Putamen (tissue), 1 donor: ENCODE results near the gene PTCHD1.

ENCODE experiments used
- DNase-seq: peaks from one replicate; pipeline ENCODE4 v3.0.0-alpha.2; 2016; ENCODE audit warnings: low spot score

The PTCHD1 gene

GRCh38 chrX:23334848-23335599, at the start of gene PTCHD1:
TSS of gene PTCHD1 (plus strand) at chrX:23334849. CDS start at chrX:23334876, 27 bp downstream.
- DNase-seq: no peak

- DNase-seq: no peak
Measured at GRCh38 chrX:23286731-23287130, 47.9 kb upstream of the PTCHD1 start.

GRCh38 chrX:23287191-23287725, 47.4 kb upstream of the PTCHD1 start:
- no peak for DNase-seq

DNA sequence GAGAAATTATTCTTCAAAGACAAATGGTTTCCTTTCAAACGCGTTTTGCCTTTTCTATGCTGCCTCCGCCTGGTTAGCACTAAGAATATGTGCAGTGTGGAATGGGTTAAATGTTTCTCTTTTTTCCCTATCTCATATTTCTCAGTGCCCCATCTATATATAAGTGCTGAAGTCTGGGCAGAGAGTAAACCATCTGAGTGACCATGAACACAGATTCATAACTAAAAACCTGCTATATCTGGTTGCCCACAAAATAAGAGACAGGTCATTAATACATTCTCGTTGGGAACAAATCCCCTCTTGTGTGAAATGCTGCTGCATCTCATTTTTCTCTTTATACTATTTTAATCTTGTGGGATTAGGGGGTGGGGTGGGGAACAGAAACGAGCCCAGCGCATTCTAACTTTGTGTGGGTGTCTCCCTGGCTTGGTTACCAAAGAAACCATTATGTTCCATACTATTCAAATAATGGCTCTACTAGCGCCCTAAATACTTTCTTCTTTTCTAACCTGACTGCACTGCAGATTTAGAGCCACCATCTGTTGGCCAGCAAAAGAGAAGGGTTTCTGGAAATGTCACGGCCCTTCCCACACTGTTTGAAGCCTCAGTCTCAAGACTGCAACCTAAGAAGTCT, 42.2 kb upstream of the PTCHD1 start:
- no peak for DNase-seq

DNA sequence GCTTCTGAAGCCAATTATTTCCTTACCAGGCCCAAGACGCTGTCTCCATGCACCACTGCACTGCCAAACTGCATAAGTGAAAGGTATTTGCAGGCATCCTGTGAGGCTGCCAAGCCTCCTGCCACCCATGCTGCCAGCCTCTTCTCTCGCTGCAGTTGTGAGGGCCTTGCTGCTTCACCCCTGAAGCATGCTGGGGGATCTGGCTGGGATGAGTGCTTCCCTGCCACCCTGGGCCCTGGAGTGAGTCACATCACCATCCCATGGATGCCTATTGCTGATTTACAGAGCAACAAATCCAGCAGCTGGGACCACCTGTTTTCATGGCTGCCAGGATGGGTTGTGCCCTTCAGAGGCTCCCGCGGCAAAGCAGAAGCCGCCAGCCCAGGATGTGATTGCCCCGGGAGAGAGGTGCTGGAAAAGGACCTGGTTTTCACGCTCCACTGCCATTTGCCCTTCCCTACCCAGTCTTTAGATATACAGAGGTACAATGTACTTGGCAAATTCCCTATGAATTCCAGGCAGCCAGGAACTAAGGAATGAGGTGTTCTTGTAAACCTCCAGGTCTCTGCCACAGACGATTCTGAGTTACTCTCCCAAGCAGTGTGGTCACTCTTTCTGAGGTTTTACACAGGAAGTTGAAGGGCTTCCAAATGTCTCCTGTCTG, 41.5 kb upstream of the PTCHD1 start:
- no peak for DNase-seq

DNA sequence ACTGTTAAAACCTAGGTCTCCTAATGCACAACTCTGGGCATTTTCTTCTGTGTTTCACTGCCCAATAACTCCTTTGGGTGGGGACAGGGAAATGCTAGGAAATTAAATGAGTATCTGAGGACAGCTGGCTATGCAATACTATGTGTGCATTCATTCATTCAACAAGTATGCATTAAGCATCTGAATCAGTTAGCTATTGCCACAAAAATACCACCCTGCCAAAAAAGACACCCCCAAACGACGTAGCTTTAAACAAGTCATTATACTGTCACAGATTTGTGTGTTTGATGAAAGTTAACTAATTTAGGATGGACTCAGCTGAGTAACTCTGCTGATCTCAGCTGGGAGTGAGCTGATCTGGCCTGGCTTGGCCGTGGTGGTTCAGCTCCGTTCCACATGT, 29.8 kb upstream of the PTCHD1 start:
- no peak for DNase-seq

DNA sequence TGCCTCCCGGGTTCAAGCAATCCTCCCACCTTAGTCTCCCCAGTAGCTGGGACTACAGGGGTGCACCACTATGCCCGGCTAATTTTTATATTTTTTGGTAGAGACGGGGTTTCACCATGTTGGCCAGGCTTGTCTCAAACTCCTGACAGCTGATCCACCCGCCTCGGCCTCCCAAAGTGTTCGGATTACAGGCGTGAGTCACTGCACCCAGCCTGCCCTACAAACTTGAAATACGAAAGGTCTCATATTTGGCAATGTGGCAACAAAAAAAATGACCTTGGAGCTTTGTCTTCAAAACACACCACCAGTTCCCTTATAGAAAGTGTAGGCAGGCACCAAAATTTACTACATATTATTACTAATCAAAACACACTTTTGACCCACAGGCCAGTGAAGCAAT, 22.9 kb upstream of the PTCHD1 start:
- DNase-seq: no peak

DNA sequence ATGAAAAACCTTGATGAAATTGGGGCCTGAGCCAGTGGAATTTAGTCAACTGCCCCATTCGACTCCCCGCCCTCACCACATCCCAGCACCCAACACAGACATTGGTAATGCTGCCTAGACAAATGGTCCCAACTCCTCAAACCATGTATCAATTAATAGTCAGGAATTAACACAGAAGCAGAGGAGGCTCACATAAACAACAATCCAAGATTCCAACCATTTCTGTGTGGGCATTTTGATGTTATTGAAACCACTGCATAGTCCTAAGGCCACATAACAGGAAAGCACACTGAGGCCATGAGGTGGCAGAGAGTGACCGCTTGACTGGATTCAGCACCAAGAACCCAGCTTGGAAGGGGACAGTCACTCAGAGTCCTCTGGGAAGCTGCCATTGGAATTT, 22.5 kb upstream of the PTCHD1 start:
- DNase-seq: no peak

GRCh38 chrX:23317799-23318724, 16.6 kb upstream of the PTCHD1 start:
- DNase-seq: no peak

- DNase-seq: no peak
Measured at GRCh38 chrX:23327104-23327503, 7.5 kb upstream of the PTCHD1 start.

DNA sequence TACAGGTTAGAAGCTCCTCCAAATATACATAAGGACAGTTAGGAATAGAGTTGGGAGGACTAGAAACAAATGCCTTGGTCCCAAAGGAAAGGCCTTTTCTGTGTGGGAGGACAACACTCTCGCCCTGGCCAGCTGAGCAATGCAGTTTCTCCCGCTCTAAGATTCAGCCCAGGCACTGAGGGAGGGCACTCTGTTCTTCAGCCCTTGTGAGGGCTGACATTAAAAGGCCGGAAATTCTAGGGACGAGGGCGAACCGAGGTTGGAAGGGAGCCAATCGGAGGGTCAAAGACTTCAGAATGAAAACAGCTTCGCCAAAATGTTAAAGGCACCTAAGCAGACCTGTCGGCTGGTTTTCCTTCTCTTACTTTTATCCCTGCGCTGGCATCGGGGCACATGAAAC, 2.9 kb upstream of the PTCHD1 start:
- no peak for DNase-seq

GRCh38 chrX:23332101-23332887, 2.4 kb upstream of the PTCHD1 start:
- DNase-seq: no peak

- no peak for DNase-seq
Measured at GRCh38 chrX:23332888-23333821, 1.5 kb upstream of the PTCHD1 start.

DNA sequence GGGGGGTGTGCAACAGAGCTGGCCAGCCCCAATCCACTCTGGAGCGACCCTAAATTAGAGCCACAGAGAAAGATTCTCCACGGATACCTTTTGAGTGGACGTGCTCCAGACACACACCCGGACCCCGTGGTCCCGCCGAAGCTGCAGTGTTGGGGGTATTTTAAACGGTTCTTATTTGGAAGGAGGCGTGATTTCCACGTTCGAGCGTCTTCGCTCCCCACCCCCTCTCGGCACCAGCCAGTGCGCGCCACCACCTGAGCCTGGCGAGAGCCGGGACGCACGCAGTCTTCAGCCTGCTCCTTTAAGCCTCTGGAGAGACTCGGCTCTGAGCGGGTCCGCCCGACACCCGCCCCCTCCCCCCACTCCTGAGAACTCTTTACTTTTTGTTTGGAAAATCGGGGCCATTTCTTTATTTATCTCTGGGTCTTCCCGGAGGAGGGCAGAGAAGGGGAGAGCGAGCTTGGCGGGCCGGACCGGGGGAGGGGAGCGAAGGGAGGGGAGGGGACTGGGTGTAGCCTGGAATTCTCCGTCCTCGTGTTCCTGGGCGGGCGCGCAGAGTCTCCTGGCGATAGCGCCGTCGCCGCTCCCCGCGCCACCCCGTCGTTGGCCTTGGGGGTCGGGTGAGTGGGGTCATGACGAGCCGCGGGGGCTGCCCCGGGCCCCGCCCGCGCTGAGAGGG, 668 bp upstream of the PTCHD1 start:
- no peak for DNase-seq

GRCh38 chrX:23334521-23334847, 165 bp upstream of the PTCHD1 start:
- no peak for DNase-seq

DNA sequence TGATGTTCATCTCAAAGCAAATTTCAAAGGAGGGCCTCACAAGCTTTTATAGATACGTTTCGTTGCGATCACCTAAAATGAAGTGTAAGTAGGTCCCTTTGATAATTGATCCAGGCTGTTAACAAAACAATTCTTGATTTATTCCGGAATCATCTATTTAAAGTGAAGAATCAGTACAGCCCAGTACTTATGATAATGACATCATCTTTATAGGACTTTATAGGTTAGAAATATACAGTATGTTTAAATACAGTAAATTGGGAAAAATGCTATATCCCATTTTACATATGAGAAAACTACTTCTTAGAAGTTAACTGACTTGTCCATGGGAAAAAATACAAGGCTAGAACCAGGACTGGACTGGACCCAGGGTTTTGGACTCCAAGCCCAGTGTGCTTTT, 3.7 kb downstream of the PTCHD1 start:
- DNase-seq: no peak

GRCh38 chrX:23341452-23341851, 6.8 kb downstream of the PTCHD1 start:
- no peak for DNase-seq

DNA sequence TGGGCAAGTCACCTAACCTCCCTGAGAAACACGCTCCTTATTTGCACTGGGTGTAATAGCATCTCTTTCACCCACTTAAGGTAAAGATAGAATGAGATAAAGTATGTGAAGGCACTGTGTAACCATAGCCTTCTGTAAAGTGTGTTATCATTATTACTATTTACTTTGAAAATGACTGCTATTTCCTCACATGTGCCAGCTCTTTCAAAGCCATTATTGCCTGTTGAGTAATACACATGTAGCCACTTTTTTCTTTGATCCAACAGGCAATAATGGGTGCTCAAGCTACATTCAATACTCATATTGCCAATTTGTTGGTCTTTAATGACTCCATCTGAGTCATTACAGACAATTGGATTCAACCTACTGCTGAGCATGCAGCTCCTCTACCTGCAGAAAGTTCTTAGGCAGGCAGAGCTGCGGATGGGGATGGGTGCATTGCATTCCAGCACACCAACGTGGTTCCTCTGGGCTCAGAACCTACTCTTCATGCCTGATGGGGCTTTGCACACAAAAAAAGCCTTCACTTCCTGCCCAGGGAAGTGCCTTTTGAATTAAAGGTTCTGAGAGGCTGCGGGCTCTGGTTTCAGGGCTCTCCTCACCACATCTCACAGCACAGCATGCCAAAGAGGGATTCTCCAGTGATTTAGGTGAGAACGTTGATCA, 9.7 kb downstream of the PTCHD1 start:
- no peak for DNase-seq

GRCh38 chrX:23344904-23345271, 10.2 kb downstream of the PTCHD1 start:
- no peak for DNase-seq
